CD14-positive monocyte (primary cell): Measurements from ENCODE around the gene KSR2. TPM values are rescaled to one million over a fixed set of nuclear protein-coding genes. Genes with fewer than 3 reads are reported as not detected.
A peak's percentile ranks its signal among the peaks of the same experiment; 100 is the strongest.

Source experiments
- DNase-seq, 3 donors: peaks; one replicate each; pipeline ENCODE4 v3.0.0-alpha.2; 2011 to 2022
- H2AFZ ChIP-seq: 2 replicates; pipeline ENCODE4 v1.6.0; 2012; ENCODE audit warnings: mild to moderate bottlenecking, low read depth, low read length, inconsistent platforms; ENCODE audit not compliant: insufficient read depth, poor library complexity, severe bottlenecking
- H3K27ac ChIP-seq, 2 donors: 1 replicate in 1 of 2; 2 replicates in 1 of 2; pipeline ENCODE4 v1.5.1; 2012 to 2013; ENCODE audit warnings: low read length in 2 of 2, control low read depth in 1 of 2, inconsistent platforms in 1 of 2, low read depth in 1 of 2, mild to moderate bottlenecking in 1 of 2
- H3K27me3 ChIP-seq, 2 donors: one replicate each; pipeline versions ENCODE4 v1.6.0 to v1.6.1; 2011 to 2013; ENCODE audit warnings: low read length in 2 of 2; ENCODE audit not compliant: control insufficient read depth in 2 of 2, insufficient read depth in 2 of 2
- H3K36me3 ChIP-seq, 2 donors: replicated peaks in 1 of 2; 1 replicate in 1 of 2; 2 replicates in 1 of 2; pipeline versions ENCODE4 v1.5.1 to v1.6.1; 2012 to 2013; ENCODE audit warnings: low read length in 2 of 2, control low read depth in 1 of 2, inconsistent platforms in 1 of 2, mild to moderate bottlenecking in 1 of 2; ENCODE audit not compliant: insufficient read depth in 2 of 2, control insufficient read depth in 1 of 2
- H3K4me1 ChIP-seq, 2 donors: 1 replicate in 1 of 2; 2 replicates in 1 of 2; pipeline versions ENCODE4 v1.5.1 to v1.6.1; 2012 to 2013; ENCODE audit warnings: low read length in 2 of 2, control low read depth in 1 of 2, inconsistent platforms in 1 of 2, mild to moderate bottlenecking in 1 of 2, moderate library complexity in 1 of 2; ENCODE audit not compliant: insufficient read depth in 2 of 2, control insufficient read depth in 1 of 2
- H3K4me2 ChIP-seq: replicated peaks from 2 replicates; pipeline ENCODE3; 2012; ENCODE audit warnings: low read length, moderate library complexity, mild to moderate bottlenecking; ENCODE audit not compliant: poor library complexity, severe bottlenecking; ENCODE audit errors: extremely low read depth
- H3K4me3 ChIP-seq, 3 experiments: fragments of 200-600 bp in 1 of 3; sonication (generic) in 1 of 3; replicated peaks in 1 of 3; 1 replicate in 2 of 3; 2 replicates in 1 of 3; pipeline ENCODE4 v1.5.1; 2011 to 2013; ENCODE audit warnings: low read length in 3 of 3, mild to moderate bottlenecking in 3 of 3, control low read depth in 2 of 3, low read depth in 2 of 3, inconsistent platforms in 1 of 3, moderate library complexity in 1 of 3
- H3K79me2 ChIP-seq: 2 replicates; pipeline ENCODE4 v1.6.0; 2012; ENCODE audit warnings: mild to moderate bottlenecking, control low read depth, inconsistent platforms, low read length, moderate library complexity; ENCODE audit not compliant: insufficient read depth
- H3K9ac ChIP-seq: 2 replicates; pipeline ENCODE4 v1.6.0; 2017; ENCODE audit warnings: low read length, mild to moderate bottlenecking; ENCODE audit not compliant: insufficient read depth, poor library complexity, severe bottlenecking
- H3K9me3 ChIP-seq, 2 donors: replicated peaks in 1 of 2; 1 replicate in 1 of 2; 2 replicates in 1 of 2; pipeline versions ENCODE4 v1.5.1 to v1.6.1; 2012 to 2013; ENCODE audit warnings: low read length in 2 of 2, control low read depth in 1 of 2; ENCODE audit not compliant: control insufficient read depth in 1 of 2, insufficient read depth in 1 of 2
- H4K20me1 ChIP-seq: 2 replicates; pipeline ENCODE4 v1.6.0; 2012; ENCODE audit warnings: mild to moderate bottlenecking, low read length, control low read depth, moderate library complexity; ENCODE audit not compliant: insufficient read depth
- H3K27ac Mint-ChIP-seq, 7 donors: one replicate each; pipeline ENCODE4 v1.8.0; 2020; ENCODE audit warnings: mild to moderate bottlenecking in 7 of 7, mixed read lengths in 7 of 7, moderate library complexity in 6 of 7, inconsistent platforms in 2 of 7
- H3K27me3 Mint-ChIP-seq, 3 donors: one replicate each; pipeline ENCODE4 v1.8.0; 2021 to 2022; ENCODE audit warnings: low read depth in 3 of 3, mild to moderate bottlenecking in 3 of 3, mixed read lengths in 3 of 3, moderate library complexity in 3 of 3, inconsistent platforms in 1 of 3
- H3K36me3 Mint-ChIP-seq, 2 donors: one replicate each; pipeline ENCODE4 v1.8.0; 2020; ENCODE audit warnings: mixed read lengths in 2 of 2, inconsistent platforms in 1 of 2, mild to moderate bottlenecking in 1 of 2
- H3K4me1 Mint-ChIP-seq: one replicate; pipeline ENCODE4 v1.8.0; 2020; ENCODE audit warnings: mild to moderate bottlenecking, mixed read lengths
- H3K4me3 Mint-ChIP-seq, 2 donors: one replicate each; pipeline ENCODE4 v1.8.0; 2020; ENCODE audit warnings: mild to moderate bottlenecking in 2 of 2, mixed read lengths in 2 of 2, moderate library complexity in 1 of 2
- H3K9me3 Mint-ChIP-seq, 7 donors: one replicate each; pipeline ENCODE4 v1.8.0; 2020 to 2022; ENCODE audit warnings: mixed read lengths in 7 of 7, mild to moderate bottlenecking in 6 of 7, moderate library complexity in 6 of 7, inconsistent platforms in 2 of 7
- CTCF ChIP-seq: fragments of 200-600 bp; IDR thresholded peaks from one replicate; pipeline ENCODE4 v1.8.0; 2022; ENCODE audit warnings: antibody characterized with exemption, mild to moderate bottlenecking
- WGBS: methylation state at CpG from one replicate; pipeline ENCODE4 v1.1.5; 2013; ENCODE audit warnings: missing lambda C conversion rate; ENCODE audit not compliant: insufficient coverage; 5-methylcytosine and 5-hydroxymethylcytosine counted together
- intact Hi-C, 2 donors: fragments of 100-400 bp; cut with micrococcal nuclease; formaldehyde crosslinking; loops; one replicate each; pipeline versions ENCODE4 v1.15.0 to v1.15.1; 2023
- polyA plus RNA-seq, 3 donors: library from polyadenylated mRNA; depleted of rRNA in 1 of 3; unstranded in 2 of 3; stranded (reverse) in 1 of 3; fragments of 300-500 nt in 2 of 3; fragments of >200 nt in 1 of 3; fragmentation: Illumina TruSeq in 2 of 3; gene quantifications; 1 replicate in 2 of 3; 2 replicates in 1 of 3; pipeline ENCODE4 v1.2.3, GENCODE V29; 2012 to 2021

The KSR2 gene
- polyA plus RNA-seq, 3 donors: not detected

- H3K4me3 Mint-ChIP-seq: no peak overlapping the region
Measured at GRCh38 chr12:117589021-117589420, 379.8 kb downstream of the KSR2 start.

GRCh38 chr12:117587631-117588287, 381.0 kb downstream of the KSR2 start:
- TF ChIP-seq CTCF: peak; percentile 94
- H3K4me3 ChIP-seq: no peak overlapping the region
- 21% methylated on average over 12 of the region's 12 CpGs for WGBS
- no peak overlapping the region for H3K27ac ChIP-seq
- H3K27me3 ChIP-seq: peaks cover 9 to 12% of the 10 kb centered on the region in 2 donors
- Mint-ChIP-seq H3K27ac (no peak overlapping the region), H3K36me3 (no peaks in the 10 kb centered on the region), H3K4me1 (no peaks in the 10 kb centered on the region), H3K4me3 (no peak overlapping the region), H3K9me3 (peaks cover 0 to 4% (median 0%) of the 10 kb centered on the region in 7 donors), H3K27me3 (peaks cover 16 to 28% (median 20%) of the 10 kb centered on the region in 3 donors)
- no peak overlapping the region for H3K4me2 ChIP-seq
- no peaks in the 10 kb centered on the region for H4K20me1 ChIP-seq
- H3K9ac ChIP-seq: no peak overlapping the region
- H3K36me3 ChIP-seq: no peaks in the 10 kb centered on the region
- H2AFZ ChIP-seq: no peak overlapping the region
- intact Hi-C loops: loop anchor here (2.0 to 5.0 kb wide), 2 partner anchors 220 to 221 kb away; no protein-coding TSS in a partner anchor
- no peaks in the 10 kb centered on the region for H3K9me3 ChIP-seq
- no peaks in the 10 kb centered on the region for H3K4me1 ChIP-seq
- peak; percentile 15 to 34 (median 33) for DNase-seq
- H3K79me2 ChIP-seq: no peaks in the 10 kb centered on the region

More at GRCh38 chr12:117589021-117589420, 379.8 kb downstream of the KSR2 start:
- Histone ChIP-seq H3K9ac (no peak overlapping the region), H3K4me3 (no peak overlapping the region), H2AFZ (no peak overlapping the region), H3K27ac (no peak overlapping the region), H3K27me3 (peaks cover 8 to 9% of the 10 kb centered on the region in 2 donors), H3K9me3 (no peaks in the 10 kb centered on the region), H3K79me2 (no peaks in the 10 kb centered on the region), H3K4me2 (no peak overlapping the region), H3K4me1 (no peaks in the 10 kb centered on the region), H4K20me1 (no peaks in the 10 kb centered on the region), H3K36me3 (no peaks in the 10 kb centered on the region)
- Mint-ChIP-seq H3K36me3 (no peaks in the 10 kb centered on the region), H3K27ac (no peak overlapping the region), H3K9me3 (peaks cover 0 to 4% (median 0%) of the 10 kb centered on the region in 7 donors), H3K4me1 (no peaks in the 10 kb centered on the region), H3K27me3 (peaks cover 8 to 24% (median 13%) of the 10 kb centered on the region in 3 donors)
- TF ChIP-seq CTCF: no peak
- no peak for DNase-seq
- no CpG with 5 or more reads among the region's 1 CpG for WGBS
- intact Hi-C loops: loop anchor here (2.0 to 5.0 kb wide), 2 partner anchors 222 kb away; no protein-coding TSS in a partner anchor
